ENCODE measurements around the gene RPL3.

DNA sequence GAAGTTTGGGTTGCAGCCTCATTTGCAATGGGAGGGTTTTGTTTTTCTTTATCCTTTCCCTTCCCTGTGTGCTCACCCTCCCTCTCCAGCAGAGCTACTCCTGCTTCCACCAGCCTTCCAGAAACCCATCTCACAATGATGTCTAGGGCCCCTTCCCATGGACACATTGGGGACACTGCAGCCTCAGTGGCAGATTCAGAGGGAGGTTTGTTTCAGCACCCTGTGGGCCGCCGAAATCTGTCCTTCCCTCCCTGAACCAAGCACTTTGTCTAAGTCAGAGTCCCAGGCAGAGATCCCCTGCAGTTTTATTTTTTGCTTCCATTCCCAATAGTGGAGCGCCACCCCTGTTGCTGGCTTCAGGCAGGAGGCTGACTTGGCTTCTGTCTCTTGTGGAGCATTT is 21.8 kb upstream of the RPL3 start:
- TF ChIP-seq RAD21 (conservative IDR thresholded peaks at IDR 0.05) (no peak), POLR2AphosphoS5 (IDR thresholded peaks at IDR 0.05) (no peak), MXI1 (conservative IDR thresholded peaks at IDR 0.05; ENCODE audit: poor library complexity, severe bottlenecking) (no peak)
- TF ChIP-seq, protein P1, sequence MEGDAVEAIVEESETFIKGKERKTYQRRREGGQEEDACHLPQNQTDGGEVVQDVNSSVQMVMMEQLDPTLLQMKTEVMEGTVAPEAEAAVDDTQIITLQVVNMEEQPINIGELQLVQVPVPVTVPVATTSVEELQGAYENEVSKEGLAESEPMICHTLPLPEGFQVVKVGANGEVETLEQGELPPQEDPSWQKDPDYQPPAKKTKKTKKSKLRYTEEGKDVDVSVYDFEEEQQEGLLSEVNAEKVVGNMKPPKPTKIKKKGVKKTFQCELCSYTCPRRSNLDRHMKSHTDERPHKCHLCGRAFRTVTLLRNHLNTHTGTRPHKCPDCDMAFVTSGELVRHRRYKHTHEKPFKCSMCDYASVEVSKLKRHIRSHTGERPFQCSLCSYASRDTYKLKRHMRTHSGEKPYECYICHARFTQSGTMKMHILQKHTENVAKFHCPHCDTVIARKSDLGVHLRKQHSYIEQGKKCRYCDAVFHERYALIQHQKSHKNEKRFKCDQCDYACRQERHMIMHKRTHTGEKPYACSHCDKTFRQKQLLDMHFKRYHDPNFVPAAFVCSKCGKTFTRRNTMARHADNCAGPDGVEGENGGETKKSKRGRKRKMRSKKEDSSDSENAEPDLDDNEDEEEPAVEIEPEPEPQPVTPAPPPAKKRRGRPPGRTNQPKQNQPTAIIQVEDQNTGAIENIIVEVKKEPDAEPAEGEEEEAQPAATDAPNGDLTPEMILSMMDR (IDR thresholded peaks at IDR 0.05; ENCODE audit: poor library complexity, severe bottlenecking), result no peak
- TF ChIP-seq, protein P2, sequence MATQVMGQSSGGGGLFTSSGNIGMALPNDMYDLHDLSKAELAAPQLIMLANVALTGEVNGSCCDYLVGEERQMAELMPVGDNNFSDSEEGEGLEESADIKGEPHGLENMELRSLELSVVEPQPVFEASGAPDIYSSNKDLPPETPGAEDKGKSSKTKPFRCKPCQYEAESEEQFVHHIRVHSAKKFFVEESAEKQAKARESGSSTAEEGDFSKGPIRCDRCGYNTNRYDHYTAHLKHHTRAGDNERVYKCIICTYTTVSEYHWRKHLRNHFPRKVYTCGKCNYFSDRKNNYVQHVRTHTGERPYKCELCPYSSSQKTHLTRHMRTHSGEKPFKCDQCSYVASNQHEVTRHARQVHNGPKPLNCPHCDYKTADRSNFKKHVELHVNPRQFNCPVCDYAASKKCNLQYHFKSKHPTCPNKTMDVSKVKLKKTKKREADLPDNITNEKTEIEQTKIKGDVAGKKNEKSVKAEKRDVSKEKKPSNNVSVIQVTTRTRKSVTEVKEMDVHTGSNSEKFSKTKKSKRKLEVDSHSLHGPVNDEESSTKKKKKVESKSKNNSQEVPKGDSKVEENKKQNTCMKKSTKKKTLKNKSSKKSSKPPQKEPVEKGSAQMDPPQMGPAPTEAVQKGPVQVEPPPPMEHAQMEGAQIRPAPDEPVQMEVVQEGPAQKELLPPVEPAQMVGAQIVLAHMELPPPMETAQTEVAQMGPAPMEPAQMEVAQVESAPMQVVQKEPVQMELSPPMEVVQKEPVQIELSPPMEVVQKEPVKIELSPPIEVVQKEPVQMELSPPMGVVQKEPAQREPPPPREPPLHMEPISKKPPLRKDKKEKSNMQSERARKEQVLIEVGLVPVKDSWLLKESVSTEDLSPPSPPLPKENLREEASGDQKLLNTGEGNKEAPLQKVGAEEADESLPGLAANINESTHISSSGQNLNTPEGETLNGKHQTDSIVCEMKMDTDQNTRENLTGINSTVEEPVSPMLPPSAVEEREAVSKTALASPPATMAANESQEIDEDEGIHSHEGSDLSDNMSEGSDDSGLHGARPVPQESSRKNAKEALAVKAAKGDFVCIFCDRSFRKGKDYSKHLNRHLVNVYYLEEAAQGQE (IDR thresholded peaks at IDR 0.05; ENCODE audit: borderline replicate concordance), result no peak
